Measurements from ENCODE around the gene XPO4.
"Not testable (repeated sequence)": the region's sequence is repeated elsewhere in the genome, so short reads cannot be mapped to it uniquely, and the experiment has no call there.

The XPO4 gene

GRCh38 chr13:20902438-20903163 is at the start of gene XPO4:
Gene XPO4, minus strand, starts transcription at chr13:20902746. Its CDS starts 8 bp downstream, at chr13:20902738.
- Mint-ChIP-seq H3K27ac (peak within 1 kb of the TSS; percentile 95), H3K27me3 (peaks cover 3% of the 10 kb centered on the region), H3K4me3 (peak within 1 kb of the TSS; percentile 93), H3K36me3 (ENCODE audit: low read depth) (peaks cover 41% of the 10 kb centered on the region), H3K9me3 (no peaks in the 10 kb centered on the region), H3K4me1 (ENCODE audit: low read depth) (peaks cover 36% of the 10 kb centered on the region)
- peak; percentile 89 for DNase-seq

GRCh38 chr13:20948001-20948400 is 45.5 kb upstream of the XPO4 start:
- H3K4me1 Mint-ChIP-seq (ENCODE audit: low read depth); H3K27ac Mint-ChIP-seq; H3K4me3 Mint-ChIP-seq; DNase-seq; H3K9me3 Mint-ChIP-seq; H3K36me3 Mint-ChIP-seq (ENCODE audit: low read depth): not testable (repeated sequence)
- H3K27me3 Mint-ChIP-seq: peaks cover 65% of the 10 kb centered on the region

GRCh38 chr13:20945952-20946383 is 43.4 kb upstream of the XPO4 start:
- Mint-ChIP-seq H3K36me3 (ENCODE audit: low read depth) (no peaks in the 10 kb centered on the region), H3K4me1 (ENCODE audit: low read depth) (peaks cover 9% of the 10 kb centered on the region), H3K27me3 (peaks cover 59% of the 10 kb centered on the region), H3K9me3 (no peaks in the 10 kb centered on the region), H3K4me3 (peak overlapping the region; percentile 45), H3K27ac (no peak overlapping the region)
- DNase-seq: no peak

- DNase-seq: no peak
- no peaks in the 10 kb centered on the region for H3K9me3 Mint-ChIP-seq
- no peaks in the 10 kb centered on the region for H3K36me3 Mint-ChIP-seq (ENCODE audit: low read depth)
- H3K27ac Mint-ChIP-seq: no peak overlapping the region
- H3K27me3 Mint-ChIP-seq: peaks cover 49% of the 10 kb centered on the region
- no peak overlapping the region for H3K4me3 Mint-ChIP-seq
- peaks cover 9% of the 10 kb centered on the region for H3K4me1 Mint-ChIP-seq (ENCODE audit: low read depth)
Measured at GRCh38 chr13:20942938-20943559, 40.5 kb upstream of the XPO4 start.

GRCh38 chr13:20940511-20940910 is 38.0 kb upstream of the XPO4 start:
- not testable (repeated sequence) for H3K27ac Mint-ChIP-seq; H3K9me3 Mint-ChIP-seq; H3K36me3 Mint-ChIP-seq (ENCODE audit: low read depth); DNase-seq; H3K4me1 Mint-ChIP-seq (ENCODE audit: low read depth); H3K4me3 Mint-ChIP-seq
- H3K27me3 Mint-ChIP-seq: peaks cover 32% of the 10 kb centered on the region

- H3K27me3 Mint-ChIP-seq: peaks cover 28% of the 10 kb centered on the region
- no peaks in the 10 kb centered on the region for H3K9me3 Mint-ChIP-seq
- H3K27ac Mint-ChIP-seq: no peak overlapping the region
- H3K36me3 Mint-ChIP-seq (ENCODE audit: low read depth): no peaks in the 10 kb centered on the region
- H3K4me3 Mint-ChIP-seq: no peak overlapping the region
- no peak for DNase-seq
- H3K4me1 Mint-ChIP-seq (ENCODE audit: low read depth): no peaks in the 10 kb centered on the region
Measured at GRCh38 chr13:20940083-20940482, 37.5 kb upstream of the XPO4 start.

GRCh38 chr13:20939662-20940061 is 37.1 kb upstream of the XPO4 start:
- no peaks in the 10 kb centered on the region for H3K4me1 Mint-ChIP-seq (ENCODE audit: low read depth)
- H3K27me3 Mint-ChIP-seq: peaks cover 23% of the 10 kb centered on the region
- H3K27ac Mint-ChIP-seq: no peak overlapping the region
- H3K4me3 Mint-ChIP-seq: no peak overlapping the region
- DNase-seq: no peak
- H3K9me3 Mint-ChIP-seq: no peaks in the 10 kb centered on the region
- H3K36me3 Mint-ChIP-seq (ENCODE audit: low read depth): no peaks in the 10 kb centered on the region

GRCh38 chr13:20938302-20938701 is 35.8 kb upstream of the XPO4 start:
- Mint-ChIP-seq H3K9me3 (no peaks in the 10 kb centered on the region), H3K27me3 (peaks cover 15% of the 10 kb centered on the region), H3K27ac (no peak overlapping the region)

GRCh38 chr13:20927596-20928257 is 25.2 kb upstream of the XPO4 start:
- H3K9me3 Mint-ChIP-seq: no peaks in the 10 kb centered on the region
- H3K4me1 Mint-ChIP-seq (ENCODE audit: low read depth): no peaks in the 10 kb centered on the region
- no peak overlapping the region for H3K4me3 Mint-ChIP-seq
- no peaks in the 10 kb centered on the region for H3K36me3 Mint-ChIP-seq (ENCODE audit: low read depth)
- no peaks in the 10 kb centered on the region for H3K27me3 Mint-ChIP-seq
- no peak overlapping the region for H3K27ac Mint-ChIP-seq
- DNase-seq: no peak

More at GRCh38 chr13:20938302-20938701, 35.8 kb upstream of the XPO4 start:
- no peak for DNase-seq
- no peaks in the 10 kb centered on the region for H3K36me3 Mint-ChIP-seq (ENCODE audit: low read depth)
- H3K4me3 Mint-ChIP-seq: no peak overlapping the region
- H3K4me1 Mint-ChIP-seq (ENCODE audit: low read depth): no peaks in the 10 kb centered on the region

- not testable (repeated sequence) for H3K4me3 Mint-ChIP-seq; H3K27ac Mint-ChIP-seq; H3K36me3 Mint-ChIP-seq (ENCODE audit: low read depth); H3K9me3 Mint-ChIP-seq; H3K27me3 Mint-ChIP-seq; H3K4me1 Mint-ChIP-seq (ENCODE audit: low read depth); DNase-seq
Measured at GRCh38 chr13:20925395-20925790, 22.8 kb upstream of the XPO4 start.

GRCh38 chr13:20924758-20925394 is 22.3 kb upstream of the XPO4 start:
- peak; percentile 66 for DNase-seq
- H3K36me3 Mint-ChIP-seq (ENCODE audit: low read depth): no peaks in the 10 kb centered on the region
- H3K27ac Mint-ChIP-seq: no peak overlapping the region
- no peak overlapping the region for H3K4me3 Mint-ChIP-seq
- no peaks in the 10 kb centered on the region for H3K4me1 Mint-ChIP-seq (ENCODE audit: low read depth)
- H3K27me3 Mint-ChIP-seq: no peaks in the 10 kb centered on the region
- H3K9me3 Mint-ChIP-seq: no peaks in the 10 kb centered on the region

- Mint-ChIP-seq H3K27ac (no peak overlapping the region), H3K27me3 (no peaks in the 10 kb centered on the region), H3K4me3 (no peak overlapping the region), H3K4me1 (ENCODE audit: low read depth) (no peaks in the 10 kb centered on the region), H3K9me3 (no peaks in the 10 kb centered on the region), H3K36me3 (ENCODE audit: low read depth) (no peaks in the 10 kb centered on the region)
- no peak for DNase-seq
Measured at GRCh38 chr13:20923272-20923671, 20.7 kb upstream of the XPO4 start.

- no peak for DNase-seq
- no peaks in the 10 kb centered on the region for H3K9me3 Mint-ChIP-seq
- H3K36me3 Mint-ChIP-seq (ENCODE audit: low read depth): no peaks in the 10 kb centered on the region
- H3K27me3 Mint-ChIP-seq: no peaks in the 10 kb centered on the region
- no peak overlapping the region for H3K27ac Mint-ChIP-seq
- H3K4me3 Mint-ChIP-seq: no peak overlapping the region
- no peaks in the 10 kb centered on the region for H3K4me1 Mint-ChIP-seq (ENCODE audit: low read depth)
Measured at GRCh38 chr13:20921572-20921971, 19.0 kb upstream of the XPO4 start.

GRCh38 chr13:20915676-20916075 is 13.1 kb upstream of the XPO4 start:
- not testable (repeated sequence) for H3K36me3 Mint-ChIP-seq (ENCODE audit: low read depth); H3K27me3 Mint-ChIP-seq; H3K4me1 Mint-ChIP-seq (ENCODE audit: low read depth); H3K4me3 Mint-ChIP-seq; H3K9me3 Mint-ChIP-seq; DNase-seq; H3K27ac Mint-ChIP-seq

GRCh38 chr13:20911037-20911436 is 8.5 kb upstream of the XPO4 start:
- H3K4me3 Mint-ChIP-seq: no peak overlapping the region
- H3K4me1 Mint-ChIP-seq (ENCODE audit: low read depth): no peaks in the 10 kb centered on the region
- H3K36me3 Mint-ChIP-seq (ENCODE audit: low read depth): no peaks in the 10 kb centered on the region
- H3K9me3 Mint-ChIP-seq: no peaks in the 10 kb centered on the region
- H3K27me3 Mint-ChIP-seq: peaks cover 8% of the 10 kb centered on the region
- no peak overlapping the region for H3K27ac Mint-ChIP-seq
- no peak for DNase-seq

Data from activated T-cell treated with anti-CD3 and anti-CD28 coated beads, Interleukin-2, amount 50 U/mL, for 24 hours (primary cell).